ENCODE results near the gene VSTM4.

VSTM4 gene

DNA sequence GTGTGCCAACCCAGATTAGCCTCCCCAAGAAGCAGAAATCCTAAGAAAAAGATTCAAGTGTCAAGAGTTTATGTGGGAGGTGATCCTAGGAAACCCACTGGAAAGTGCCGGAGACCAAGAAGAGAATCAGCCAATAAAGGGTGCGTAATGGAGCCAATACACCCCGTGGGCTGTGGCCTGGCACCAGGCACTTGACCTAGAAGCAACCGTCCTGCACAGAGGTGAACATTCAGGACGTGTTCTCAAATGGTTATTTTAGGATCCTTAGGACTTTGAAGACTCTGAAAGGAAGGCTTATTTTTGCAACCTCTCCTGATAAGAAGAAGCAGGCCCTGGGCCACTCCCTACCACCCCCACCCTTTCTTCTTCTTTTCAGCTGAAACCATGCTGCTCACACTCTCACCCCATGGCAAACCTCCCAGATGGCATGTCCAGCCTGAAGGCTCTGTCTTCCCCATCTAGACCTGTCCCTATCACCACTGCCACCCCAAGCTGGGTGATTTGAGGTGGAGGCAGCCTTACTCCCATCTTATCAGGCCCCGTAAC, 46.6 kb downstream of the VSTM4 start:
- DNase-seq = no peak

DNA sequence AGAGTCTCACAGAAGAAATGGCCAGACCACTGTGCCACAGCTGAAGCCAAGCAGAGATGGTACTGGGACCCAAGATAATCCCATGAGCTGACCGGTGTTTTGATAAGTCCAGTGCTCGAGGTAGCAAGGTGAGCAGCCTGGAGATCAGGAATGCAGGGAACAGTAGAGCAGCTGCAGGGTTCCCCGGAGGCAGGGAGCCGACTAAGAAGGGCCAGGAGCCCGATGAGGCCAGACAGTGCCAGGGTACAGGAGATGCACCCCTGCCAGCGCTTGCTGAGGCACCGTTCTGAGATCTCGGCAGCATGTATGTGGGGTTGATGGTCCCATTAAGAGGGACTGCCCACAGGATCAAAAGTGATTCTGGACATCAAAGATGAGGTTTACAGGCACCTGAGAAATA, 47.1 kb downstream of the VSTM4 start:
- DNase-seq = no peak

DNA sequence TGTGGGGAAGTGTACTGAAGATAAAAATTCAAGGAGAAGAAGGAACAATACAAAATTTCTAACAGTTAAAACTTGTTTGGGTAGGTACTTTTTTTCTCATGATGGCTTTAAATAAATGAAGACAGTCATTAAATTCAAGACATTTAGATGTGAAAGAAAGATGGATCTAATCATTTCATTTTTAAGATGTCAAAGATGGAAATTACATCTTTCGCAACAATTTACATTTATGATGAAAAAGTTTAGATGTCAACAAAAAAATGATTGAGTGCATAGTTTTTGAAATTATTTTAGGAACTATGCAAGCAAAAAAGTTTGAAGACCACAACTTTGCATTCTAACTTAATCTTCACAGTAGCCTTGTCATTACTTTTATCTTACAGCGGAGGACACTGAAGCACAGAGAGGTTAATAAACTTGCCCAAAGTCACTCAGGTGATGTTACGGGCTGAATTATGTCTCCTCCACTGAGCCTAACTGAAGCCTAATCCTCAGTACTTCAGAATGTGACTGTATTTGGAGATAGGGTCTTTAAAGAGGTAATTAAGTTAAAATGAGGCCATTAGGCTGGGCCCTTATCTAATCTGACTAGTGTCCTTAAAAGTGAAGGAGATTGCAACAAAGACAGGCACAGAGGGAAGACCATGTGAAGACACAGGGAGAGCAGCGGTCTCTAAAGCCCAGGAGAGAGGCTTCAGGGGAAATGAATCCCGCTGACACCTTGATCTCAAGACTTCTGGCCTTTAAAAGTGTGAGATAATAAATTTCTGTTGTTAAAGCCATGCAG, 48.2 kb downstream of the VSTM4 start:
- no peak for DNase-seq

DNA sequence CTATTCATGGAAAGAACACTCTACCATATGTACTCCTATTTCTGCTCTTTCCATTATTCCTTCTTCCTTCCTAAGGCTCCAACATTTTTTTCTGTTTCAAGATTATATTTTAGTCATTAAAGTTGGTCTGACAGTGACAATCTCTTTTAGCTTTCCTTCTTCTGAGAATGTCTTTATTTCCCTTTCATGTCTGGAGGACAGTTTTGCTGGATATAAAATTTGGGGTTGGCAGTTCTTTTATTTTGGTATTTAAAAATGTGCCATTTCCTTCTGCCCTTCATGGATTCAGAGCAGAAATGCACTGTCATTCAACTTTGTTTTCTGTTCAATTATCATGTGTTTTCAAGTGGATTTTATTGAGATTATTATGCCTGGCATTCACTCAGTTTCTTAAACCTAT, 53.1 kb downstream of the VSTM4 start:
- no peak for DNase-seq

DNA sequence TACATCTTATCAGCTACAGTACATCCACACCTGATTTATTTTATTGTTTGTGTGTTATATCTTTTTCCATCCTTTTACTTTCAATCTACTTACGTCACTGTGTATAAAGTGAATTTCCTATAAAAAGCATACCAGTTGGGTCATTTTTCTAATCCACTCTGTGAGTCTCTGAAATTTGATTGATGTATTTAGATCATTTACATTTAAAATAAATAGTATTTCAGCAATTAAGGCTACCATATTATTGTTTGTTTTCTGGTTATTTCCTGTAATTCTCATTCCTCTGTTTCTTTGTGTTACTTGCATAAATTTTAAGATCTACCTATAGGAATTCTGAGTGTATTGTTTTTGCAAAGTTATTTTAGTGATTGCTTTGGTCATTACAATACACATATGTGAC, 53.7 kb downstream of the VSTM4 start:
- no peak for DNase-seq

DNA sequence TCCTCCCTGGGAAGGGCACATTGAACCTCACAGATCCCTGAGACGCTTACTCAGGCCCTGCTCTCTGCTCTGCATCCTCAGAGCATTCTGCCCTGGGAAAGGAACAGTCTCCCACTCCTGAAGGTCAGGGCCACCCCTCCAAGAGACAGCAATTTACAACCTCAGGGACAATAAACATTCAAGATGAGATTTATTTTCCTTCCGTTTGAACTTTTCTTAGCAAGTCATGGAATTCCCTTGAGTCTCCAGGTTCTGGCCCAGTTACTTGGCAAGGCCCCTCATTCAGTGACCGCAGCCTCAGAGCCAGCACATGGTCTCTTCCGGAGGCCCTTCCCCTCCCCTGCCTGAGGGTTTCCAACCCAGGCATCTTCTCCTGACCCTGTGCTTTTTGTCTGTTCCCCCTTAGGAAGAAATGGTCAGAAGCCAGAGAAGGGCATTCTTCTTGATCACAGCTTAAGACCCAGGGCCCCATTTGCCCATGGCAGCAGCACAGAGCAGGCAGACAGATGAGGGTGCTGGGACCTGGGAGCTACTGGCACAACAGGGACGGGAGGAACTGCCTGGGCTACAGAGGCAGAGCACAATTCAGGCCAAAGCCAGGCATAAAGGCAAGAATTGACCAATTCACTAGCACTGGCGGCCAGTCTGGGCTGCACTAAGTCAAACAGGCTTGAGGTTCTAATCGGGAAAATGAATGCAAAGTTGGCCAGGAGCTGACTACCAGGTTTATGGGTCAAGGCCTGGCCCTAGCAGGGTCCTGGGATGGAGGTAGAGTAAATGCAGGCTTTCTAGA, 56.7 kb downstream of the VSTM4 start:
- no peak for DNase-seq

DNA sequence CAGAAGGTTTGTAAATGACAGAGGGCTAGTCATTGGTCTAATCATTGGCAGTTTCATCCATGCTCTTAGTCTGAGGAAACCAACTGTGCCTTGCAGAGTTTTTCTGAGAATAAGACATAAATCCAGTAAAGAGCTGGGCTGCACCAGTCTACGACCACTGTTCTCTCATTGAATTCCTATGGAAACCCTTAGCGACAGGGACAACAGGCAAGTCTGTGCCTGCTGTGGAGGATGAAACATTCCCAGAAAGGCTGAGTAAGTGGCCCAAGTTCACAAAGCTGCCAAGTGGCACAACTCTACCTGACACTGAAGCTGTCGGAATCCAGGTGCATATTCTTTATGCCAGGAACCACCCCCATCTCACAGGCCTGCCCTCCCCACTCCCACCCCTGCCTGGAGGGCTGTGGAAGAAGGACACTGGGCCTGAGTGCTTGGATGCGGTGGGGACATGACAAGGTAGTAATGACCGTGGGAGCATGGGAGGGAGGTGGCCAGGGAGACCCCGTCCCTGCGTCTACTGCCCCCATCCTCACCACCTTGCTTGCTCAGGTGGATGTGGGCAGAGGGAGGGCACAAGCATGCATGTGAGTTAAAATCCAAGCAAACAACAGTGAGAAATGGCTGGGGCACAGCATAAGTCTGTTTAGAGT, 58.0 kb downstream of the VSTM4 start:
- DNase-seq = no peak

DNA sequence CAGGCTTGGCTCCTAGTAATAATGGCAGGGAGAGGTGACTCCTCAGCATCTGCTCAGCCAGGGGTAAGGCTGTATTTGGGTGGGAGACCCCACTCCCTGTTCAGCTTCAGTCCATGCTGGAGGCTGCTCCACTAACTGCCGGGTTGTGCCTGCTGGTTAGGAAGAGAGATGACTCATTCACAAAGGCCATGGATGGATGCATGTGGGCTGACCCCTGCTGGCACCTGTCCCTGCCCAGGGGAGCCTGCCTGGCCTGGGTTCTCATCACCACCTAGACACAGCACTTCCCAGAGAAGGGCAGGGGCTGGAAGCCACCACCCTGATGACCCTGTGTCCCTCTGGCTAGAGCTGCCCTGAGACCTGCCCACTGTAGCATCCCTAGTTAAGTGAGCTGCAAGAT, 59.0 kb downstream of the VSTM4 start:
- no peak for DNase-seq

DNA sequence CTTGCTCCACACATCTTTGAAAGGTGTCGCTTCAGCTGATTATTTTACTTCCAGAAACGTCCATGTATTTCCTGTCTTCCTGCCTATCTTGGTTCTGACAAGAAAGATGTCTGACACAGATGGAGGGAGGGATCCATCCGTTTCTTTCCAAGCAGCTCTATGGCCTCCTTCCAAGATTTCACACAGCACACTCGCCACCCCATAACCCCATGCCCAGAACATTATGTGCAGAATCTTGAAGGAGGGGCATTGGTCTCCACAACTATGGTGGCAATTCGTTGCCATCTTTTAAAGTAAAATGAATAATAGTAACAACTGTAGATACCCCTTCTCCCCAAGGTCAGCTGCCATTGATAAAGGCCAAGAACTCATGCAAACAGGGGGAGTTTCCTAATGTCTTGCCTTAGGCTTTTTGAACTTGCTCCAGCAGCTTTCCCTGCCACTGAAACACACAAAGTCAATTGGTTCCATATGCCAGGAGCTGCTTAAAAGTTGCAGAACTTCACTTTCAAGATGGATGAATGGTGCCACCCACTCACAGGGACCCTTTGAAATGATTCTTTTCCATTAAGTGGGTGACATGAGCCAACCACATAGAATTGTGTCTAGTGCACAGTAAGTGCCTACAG, 60.0 kb downstream of the VSTM4 start:
- no peak for DNase-seq

DNA sequence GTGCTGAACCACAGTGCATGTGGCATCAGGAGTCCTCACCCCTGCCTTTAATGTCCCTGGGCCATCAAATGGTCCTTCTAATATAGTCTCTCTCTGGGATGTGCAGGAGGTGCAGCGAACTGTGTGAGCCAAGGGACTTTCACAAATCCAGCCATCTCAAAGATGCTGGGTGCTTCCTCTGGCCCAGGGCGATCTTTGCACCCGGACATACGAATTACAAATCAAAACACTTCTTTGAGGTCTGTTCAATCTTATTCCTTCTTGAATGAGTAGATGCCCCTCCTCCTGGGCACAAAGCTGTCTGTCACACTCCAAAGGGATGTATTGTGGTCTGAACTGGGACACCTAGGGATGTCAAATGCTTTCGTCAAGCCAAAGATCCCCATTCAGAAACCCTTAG, 60.6 kb downstream of the VSTM4 start:
- no peak for DNase-seq

DNA sequence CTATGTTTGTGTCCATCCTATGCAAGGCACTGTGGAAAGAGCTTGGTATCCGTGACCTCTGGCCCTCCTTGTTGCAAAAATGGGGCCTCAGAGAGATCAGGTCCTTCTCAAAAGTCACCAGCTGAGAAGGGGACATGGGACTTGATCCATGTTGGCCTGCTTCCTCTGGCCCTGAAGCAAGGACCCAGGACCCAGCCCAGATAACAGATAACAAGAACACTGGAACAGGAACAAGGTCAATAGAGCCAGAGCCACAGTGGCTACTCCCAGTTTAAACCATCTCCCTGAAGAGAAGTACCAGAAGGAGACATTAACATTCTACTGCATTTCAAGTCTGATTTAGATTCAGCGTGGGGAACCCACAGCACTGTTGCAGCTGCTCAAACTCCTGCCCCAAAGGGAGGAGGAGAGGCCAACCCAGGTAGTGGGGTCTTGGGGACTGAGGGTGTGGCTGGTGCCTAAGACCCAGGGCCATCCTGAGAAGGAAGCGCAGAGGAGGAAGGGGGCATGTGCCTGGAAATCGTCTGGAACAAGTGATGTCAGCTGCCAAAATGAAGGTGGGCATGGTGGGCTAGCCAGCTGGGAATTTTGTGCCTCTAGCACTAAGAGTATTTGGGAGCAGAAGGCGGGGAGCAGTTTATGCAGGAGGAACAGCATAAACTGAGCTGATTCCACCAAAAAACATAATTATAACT, 61.2 kb downstream of the VSTM4 start:
- no peak for DNase-seq

DNA sequence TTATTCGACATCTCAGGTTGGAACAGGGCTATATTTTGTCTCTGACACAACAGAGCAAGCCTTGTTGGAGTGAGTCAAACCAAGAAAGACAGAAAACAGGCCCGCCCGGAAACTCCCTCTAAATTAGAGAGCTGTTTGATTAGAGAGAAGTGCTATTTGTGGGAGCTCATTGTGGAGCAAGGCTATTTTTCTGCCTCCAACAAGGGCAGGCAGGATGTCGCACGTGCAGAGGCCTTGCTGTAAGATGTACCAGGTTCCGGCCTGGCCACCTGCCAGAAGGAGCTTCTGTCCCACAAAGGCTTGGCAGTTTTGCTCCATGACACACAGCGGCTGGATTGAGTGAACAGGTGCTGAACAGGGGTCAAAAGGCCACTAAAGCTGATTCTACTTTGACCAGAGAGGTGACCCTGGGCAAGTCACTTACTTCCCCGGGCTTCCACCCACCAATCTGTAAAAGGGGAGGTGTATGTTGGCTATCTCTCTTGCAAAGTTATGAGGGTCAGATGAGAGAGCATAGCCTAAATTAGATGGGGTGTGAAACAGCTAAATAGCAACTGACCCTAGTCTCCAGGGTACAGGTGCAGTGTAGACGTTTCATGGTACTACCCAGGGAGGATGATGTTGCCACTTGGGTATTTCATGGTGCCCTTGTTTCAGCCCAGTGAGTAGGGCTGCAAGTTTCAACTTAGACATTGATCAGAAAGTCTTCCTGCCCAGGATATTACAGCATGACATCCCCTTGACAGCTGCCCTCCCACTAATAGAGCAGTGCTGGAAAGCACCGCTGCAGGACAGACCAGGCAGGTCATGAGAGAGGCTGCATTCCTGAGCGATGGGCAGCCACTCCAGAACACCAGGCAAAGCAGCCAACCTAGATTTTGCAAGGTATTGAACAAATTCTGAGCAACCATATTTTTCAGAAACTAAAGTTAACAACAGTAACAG, 62.0 kb downstream of the VSTM4 start:
- no peak for DNase-seq

DNA sequence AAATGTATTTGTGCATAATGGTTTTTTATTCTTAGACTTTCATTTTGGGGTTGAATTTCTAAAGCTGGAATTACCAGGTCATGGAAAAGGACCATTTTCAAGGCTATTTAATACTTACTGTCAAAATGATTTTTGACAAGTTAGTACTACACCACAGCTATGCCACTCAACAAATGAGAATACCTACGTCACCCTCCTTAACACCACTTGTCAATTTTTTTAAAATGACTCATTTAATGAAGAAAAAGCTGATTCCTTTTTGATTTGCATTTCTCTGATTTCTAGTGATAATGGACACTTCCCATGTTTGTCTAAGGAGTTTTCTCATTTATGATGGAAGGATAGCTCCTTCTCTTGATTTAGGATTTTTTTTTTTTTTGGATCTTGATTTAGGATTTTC, 63.3 kb downstream of the VSTM4 start:
- DNase-seq = no peak

DNA sequence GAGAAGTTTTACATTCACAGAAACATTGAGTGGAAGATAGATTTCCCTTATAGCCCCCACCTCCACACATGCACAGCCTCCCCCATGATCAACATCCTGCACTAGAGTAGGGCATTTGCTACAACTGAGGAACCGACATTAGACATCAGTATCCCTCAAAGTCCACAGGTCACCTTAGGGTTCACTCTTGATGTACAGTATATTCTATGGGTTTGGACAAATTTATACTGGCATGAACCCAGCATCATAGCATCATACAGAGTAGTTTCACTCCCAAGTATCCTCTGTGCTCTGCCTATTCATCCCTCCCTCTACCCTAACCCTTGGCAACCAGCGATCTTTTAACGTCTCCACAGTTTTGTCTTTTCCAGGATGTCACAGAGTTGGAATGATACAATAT, 64.4 kb downstream of the VSTM4 start:
- DNase-seq = no peak

DNA sequence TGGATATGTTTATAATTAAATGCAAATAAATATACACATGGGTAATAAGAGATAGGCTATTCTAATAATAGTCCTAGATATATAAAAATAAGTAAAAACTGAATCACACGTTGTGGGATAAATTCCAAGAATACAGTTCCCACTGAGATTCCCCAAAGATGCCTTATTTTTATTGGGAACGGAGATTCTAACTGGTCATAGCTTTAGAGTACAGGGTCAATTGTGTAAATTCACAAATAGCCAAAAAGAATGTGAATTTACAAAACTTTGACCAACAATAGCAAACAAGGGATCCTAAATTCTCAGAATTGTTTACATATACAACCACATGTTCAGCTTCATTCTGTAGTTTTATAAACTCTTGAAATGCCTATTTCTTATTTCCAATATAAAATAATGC, 65.0 kb downstream of the VSTM4 start:
- DNase-seq = no peak

DNA sequence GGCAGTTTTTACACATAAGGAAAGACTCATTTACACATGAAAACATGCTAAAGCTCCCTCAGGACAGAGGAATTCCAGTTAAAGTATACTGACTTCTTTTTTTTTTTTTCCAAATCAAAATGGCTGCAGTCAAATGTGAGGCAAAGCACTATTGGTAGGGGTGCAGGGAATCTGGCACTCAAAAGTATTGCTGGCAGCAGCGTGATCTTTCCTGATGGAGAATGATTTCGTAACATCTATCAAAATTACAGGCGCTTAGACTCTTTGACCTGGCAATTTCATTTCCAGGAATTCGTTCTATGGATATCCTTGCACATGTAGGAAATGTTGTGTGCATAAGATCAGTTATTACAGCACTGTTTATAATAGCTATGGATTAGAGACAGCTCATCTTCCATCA, 65.7 kb downstream of the VSTM4 start:
- DNase-seq = no peak

DNA sequence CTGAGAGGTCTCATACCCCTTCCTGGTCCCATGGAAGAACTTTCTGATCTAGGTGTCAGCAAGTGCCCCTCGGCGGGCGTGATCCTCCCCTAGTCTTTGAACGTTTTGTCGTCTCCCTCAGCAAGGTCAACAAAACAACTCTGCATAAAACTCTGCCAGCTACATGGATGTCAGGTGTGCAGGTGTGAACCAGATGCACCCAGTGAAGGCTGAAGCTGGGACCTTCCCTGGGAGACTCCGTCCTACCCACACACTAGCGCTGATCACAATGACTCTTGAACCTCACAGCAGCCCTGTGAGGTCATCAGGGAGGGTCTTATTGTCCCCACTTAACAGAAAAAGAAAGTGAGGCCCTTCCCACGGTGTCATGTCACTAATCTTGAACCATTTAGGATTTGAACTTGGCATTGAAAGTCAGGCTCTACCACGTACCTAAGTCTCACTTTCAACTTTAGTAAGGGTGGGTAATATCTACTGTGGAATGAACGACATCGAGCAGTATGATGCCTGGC, 68.1 kb downstream of the VSTM4 start:
- no peak for DNase-seq

DNA sequence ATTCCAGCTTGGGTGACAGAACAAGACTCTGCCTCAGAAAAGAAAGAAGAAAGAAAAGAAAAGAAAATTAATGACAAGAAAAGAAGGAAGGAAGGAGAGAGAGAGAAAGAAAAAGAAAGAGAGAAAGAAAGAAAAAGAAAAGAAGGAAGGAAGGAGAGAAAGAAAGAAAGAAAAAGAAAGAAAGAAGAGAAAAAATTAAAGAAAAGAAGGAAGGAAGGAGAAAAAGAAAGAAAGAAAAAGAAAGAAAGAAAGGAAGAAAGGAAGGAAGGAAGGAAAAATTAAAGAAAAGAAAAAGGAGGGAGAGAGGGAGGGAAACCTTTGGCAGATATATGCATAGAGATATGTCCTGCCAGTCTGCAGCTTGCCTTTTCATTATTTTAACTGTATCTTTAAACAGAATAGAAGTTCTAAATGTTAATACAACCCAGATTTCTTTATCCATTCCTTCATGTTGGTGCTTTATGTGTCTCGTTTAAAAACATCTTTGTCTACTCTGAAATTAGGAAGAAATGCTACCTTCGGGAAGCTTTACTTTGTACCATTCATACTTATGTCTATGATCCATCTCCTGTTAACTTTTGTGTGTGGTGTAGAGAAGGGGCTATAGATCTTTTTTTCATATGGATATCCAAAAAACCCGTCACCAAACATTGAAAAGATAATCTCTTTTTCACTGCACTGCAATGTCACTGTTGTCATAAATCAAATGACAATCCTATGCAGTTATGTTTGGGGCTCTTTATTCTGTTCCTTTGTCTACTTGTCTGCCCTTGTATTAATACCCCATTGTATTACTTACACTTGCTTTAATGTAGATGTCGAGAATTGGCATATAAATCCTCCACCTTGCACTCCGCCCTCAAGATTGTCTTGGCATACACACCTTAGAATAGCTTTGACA, 70.8 kb downstream of the VSTM4 start:
- DNase-seq = no peak

DNA sequence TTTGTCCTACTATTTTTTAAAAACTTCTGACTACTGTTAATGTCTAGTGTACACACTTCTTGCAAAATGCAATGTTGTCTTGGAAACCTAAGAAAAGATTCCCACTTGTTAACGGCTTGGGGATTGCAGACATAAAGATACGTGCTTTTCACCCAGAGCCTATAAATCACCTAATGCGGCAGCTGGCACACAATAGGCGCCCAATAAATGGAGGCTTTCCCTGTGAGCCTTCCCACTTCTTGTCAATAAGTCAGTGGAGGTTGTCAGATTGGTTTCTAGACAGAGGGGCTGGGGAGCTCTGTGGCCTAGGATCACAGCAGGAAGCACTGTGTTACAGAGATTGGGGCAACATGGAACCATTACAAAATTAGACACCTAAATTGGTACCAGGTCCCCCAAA, 74.7 kb downstream of the VSTM4 start:
- no peak for DNase-seq

DNA sequence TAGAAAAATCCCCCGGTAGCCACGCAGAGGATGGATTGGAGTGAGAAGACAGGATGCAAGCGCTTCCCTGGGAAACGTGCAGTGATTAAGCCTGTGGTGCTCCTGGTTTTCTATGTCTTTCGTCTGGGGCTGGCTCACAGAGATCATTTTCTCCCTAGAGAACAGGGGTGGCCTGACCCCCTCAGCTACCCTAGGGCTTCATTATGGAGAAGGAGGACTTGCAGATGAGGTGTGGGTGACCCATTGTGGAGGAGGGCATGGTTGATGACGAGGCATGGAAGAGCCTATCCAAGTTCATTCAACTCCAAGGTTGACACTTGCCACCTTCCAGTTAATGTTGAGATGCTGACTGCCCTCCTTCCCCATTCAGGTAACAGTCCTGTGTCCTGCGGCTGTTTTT, 75.9 kb downstream of the VSTM4 start:
- no peak for DNase-seq

All from stimulated activated CD4-positive, alpha-beta T cell treated with anti-CD3 and anti-CD28 coated beads, Interleukin-2, amount 100 ng/mL, for 24 hours (primary cell).